Astrocyte (in vitro differentiated cells and primary cell): ENCODE data around the gene CCDC178.

Experiments
- EZH2 ChIP-seq: IDR thresholded peaks from 2 replicates; pipeline ENCODE4 v1.6.1; 2012; ENCODE audit warnings: mild to moderate bottlenecking, low read length, inconsistent platforms; ENCODE audit not compliant: insufficient read depth
- TF ChIP-seq, protein P1 (sequence below): IDR thresholded peaks from 2 replicates; pipeline ENCODE4 v1.5.1; 2011; ENCODE audit warnings: low read depth, mild to moderate bottlenecking, inconsistent platforms, low read length, moderate library complexity; ENCODE audit not compliant: insufficient read depth

DNA sequence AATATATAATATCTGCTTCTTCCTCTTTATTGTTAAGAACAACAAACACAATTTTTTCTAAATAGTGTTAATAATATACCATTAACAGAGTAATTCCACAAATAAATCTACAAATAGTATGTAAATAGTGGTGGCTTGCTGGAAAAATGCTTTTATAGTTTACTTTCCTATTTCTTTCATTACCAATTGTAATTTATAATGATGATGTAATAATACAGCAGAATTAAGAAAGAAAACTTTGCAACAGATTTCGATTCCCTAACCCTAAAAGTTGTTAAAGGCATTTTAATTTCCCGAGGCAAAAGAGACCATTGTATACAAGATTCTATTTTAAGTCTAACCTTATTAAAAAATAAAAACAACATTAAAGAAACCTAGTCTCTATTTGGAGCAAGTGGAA lies 307.9 kb downstream of the CCDC178 start:
- TF ChIP-seq, protein P1, sequence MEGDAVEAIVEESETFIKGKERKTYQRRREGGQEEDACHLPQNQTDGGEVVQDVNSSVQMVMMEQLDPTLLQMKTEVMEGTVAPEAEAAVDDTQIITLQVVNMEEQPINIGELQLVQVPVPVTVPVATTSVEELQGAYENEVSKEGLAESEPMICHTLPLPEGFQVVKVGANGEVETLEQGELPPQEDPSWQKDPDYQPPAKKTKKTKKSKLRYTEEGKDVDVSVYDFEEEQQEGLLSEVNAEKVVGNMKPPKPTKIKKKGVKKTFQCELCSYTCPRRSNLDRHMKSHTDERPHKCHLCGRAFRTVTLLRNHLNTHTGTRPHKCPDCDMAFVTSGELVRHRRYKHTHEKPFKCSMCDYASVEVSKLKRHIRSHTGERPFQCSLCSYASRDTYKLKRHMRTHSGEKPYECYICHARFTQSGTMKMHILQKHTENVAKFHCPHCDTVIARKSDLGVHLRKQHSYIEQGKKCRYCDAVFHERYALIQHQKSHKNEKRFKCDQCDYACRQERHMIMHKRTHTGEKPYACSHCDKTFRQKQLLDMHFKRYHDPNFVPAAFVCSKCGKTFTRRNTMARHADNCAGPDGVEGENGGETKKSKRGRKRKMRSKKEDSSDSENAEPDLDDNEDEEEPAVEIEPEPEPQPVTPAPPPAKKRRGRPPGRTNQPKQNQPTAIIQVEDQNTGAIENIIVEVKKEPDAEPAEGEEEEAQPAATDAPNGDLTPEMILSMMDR = no peak
- no peak for TF ChIP-seq EZH2
